ENCODE data around the gene PLIN4. TPM values are rescaled to one million over a fixed set of nuclear protein-coding genes. Genes with fewer than 3 reads are reported as not detected.

Gene PLIN4
- total RNA-seq, 1 donor: under 0.01 TPM

DNA sequence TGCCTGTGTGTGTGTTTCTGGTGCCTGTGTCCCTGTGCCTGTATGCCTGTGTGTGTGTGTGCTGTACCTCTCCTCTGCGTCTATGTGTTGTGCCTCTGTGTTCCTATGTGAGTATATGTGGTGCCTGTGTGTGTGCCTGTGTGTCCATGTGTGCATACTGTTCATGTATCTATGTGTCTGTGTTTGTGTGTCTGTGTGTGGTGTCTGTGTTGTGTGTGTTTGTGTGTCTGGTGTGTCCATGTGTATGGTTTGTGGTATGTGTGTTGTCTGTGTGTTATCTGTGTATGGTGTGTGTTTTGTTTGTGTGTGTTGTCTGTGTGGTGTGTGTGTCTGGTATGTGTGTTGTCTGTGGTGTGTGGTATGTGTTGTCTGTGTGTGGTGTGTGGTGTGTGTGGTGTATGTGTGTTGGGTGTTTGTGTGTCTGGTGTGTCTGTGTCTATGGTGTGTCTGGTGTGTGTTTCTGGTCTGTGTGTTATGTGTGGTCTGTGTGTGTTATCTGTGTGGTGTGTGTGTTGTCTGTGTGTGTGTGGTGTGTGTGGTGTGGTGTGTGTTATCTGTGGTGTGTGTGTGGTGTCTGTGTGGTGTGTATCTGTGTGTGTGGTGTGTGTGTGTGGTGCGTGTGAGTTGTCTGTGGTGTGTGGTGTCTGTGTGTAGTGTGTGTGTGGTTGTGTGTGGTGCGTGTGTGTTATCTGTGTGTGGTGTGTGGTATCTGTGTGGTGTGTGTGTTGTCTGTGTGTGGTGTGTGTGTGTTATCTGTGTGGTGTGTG, 25.8 kb downstream of the PLIN4 start:
- H3K27me3 ChIP-seq (ENCODE audit: insufficient read depth, low read length): no peaks in the 10 kb centered on the region
- no peak overlapping the region for H3K4me2 ChIP-seq (ENCODE audit: insufficient read depth, low read length)
- peak; percentile 76 for DNase-seq (ENCODE audit: insufficient read length, low spot score, missing footprints)
- H4K20me1 ChIP-seq (ENCODE audit: insufficient read depth, low read length): peaks cover 4% of the 10 kb centered on the region
- H3K27ac ChIP-seq (ENCODE audit: low read depth, low read length): no peak overlapping the region
- TF ChIP-seq, protein P1, sequence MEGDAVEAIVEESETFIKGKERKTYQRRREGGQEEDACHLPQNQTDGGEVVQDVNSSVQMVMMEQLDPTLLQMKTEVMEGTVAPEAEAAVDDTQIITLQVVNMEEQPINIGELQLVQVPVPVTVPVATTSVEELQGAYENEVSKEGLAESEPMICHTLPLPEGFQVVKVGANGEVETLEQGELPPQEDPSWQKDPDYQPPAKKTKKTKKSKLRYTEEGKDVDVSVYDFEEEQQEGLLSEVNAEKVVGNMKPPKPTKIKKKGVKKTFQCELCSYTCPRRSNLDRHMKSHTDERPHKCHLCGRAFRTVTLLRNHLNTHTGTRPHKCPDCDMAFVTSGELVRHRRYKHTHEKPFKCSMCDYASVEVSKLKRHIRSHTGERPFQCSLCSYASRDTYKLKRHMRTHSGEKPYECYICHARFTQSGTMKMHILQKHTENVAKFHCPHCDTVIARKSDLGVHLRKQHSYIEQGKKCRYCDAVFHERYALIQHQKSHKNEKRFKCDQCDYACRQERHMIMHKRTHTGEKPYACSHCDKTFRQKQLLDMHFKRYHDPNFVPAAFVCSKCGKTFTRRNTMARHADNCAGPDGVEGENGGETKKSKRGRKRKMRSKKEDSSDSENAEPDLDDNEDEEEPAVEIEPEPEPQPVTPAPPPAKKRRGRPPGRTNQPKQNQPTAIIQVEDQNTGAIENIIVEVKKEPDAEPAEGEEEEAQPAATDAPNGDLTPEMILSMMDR (IDR thresholded peaks at IDR 0.05; ENCODE audit: extremely low read depth, low read depth, low read length): no peak
- no peak overlapping the region for H3K4me3 ChIP-seq (ENCODE audit: insufficient read depth, low read length)
- no peak overlapping the region for H2AFZ ChIP-seq (ENCODE audit: low read length)
- peaks cover 48% of the 10 kb centered on the region for H3K36me3 ChIP-seq (ENCODE audit: insufficient read depth, low read length)
- no peaks in the 10 kb centered on the region for H3K4me1 ChIP-seq (ENCODE audit: insufficient read depth, low read length)
- no peaks in the 10 kb centered on the region for H3K79me2 ChIP-seq (ENCODE audit: insufficient read depth, low read length)
- no peaks in the 10 kb centered on the region for H3K9me3 ChIP-seq (ENCODE audit: low read depth, low read length)

DNA sequence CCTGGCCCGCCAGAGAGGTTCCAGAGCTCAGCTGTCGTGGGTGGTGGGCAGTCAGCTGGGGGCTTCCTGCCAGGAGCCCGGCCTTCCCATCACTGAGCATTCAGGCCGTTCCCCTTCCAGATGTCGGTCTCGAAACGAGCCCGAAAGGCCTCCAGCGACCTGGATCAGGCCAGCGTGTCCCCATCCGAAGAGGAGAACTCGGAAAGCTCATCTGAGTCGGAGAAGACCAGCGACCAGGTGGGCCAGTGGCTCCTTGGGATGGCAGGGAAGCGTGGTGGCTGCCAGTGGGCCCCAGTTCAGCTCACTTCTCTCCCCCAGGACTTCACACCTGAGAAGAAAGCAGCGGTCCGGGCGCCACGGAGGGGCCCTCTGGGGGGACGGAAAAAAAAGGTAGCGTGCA, 26.8 kb downstream of the PLIN4 start:
- Histone ChIP-seq H3K27me3 (ENCODE audit: insufficient read depth, low read length) (no peaks in the 10 kb centered on the region), H3K27ac (ENCODE audit: low read depth, low read length) (no peak overlapping the region), H3K36me3 (ENCODE audit: insufficient read depth, low read length) (peaks cover 45% of the 10 kb centered on the region), H3K4me1 (ENCODE audit: insufficient read depth, low read length) (no peaks in the 10 kb centered on the region), H4K20me1 (ENCODE audit: insufficient read depth, low read length) (peaks cover 4% of the 10 kb centered on the region), H3K4me2 (ENCODE audit: insufficient read depth, low read length) (no peak overlapping the region), H2AFZ (ENCODE audit: low read length) (no peak overlapping the region), H3K79me2 (ENCODE audit: insufficient read depth, low read length) (peaks cover 2% of the 10 kb centered on the region), H3K9me3 (ENCODE audit: low read depth, low read length) (no peaks in the 10 kb centered on the region), H3K4me3 (ENCODE audit: insufficient read depth, low read length) (no peak overlapping the region)
- TF ChIP-seq, protein P1 (IDR thresholded peaks at IDR 0.05; ENCODE audit: extremely low read depth, low read depth, low read length): no peak
- peak; percentile 71 for DNase-seq (ENCODE audit: insufficient read length, low spot score, missing footprints)

DNA sequence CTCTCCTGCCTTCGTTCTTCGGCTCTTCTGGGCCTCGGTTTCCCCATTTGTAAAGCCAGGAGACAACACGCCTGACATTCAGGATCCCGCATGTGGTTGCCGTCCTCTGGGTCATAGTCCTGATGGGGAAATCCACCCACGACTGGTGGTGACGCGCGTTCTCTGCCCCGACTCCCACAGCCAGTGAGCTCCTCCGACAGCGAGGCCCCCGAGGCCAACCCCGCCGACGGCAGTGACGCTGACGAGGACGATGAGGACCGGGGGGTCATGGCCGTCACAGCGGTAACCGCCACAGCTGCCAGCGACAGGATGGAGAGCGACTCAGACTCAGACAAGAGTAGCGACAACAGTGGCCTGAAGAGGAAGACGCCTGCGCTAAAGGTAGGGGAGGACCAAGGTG, 29.8 kb downstream of the PLIN4 start:
- Histone ChIP-seq H3K79me2 (ENCODE audit: insufficient read depth, low read length) (peaks cover 5% of the 10 kb centered on the region), H3K36me3 (ENCODE audit: insufficient read depth, low read length) (peaks cover 44% of the 10 kb centered on the region), H3K4me3 (ENCODE audit: insufficient read depth, low read length) (no peak overlapping the region), H3K27me3 (ENCODE audit: insufficient read depth, low read length) (no peaks in the 10 kb centered on the region), H2AFZ (ENCODE audit: low read length) (no peak overlapping the region), H3K9me3 (ENCODE audit: low read depth, low read length) (no peaks in the 10 kb centered on the region), H3K27ac (ENCODE audit: low read depth, low read length) (no peak overlapping the region), H4K20me1 (ENCODE audit: insufficient read depth, low read length) (peaks cover 4% of the 10 kb centered on the region), H3K4me1 (ENCODE audit: insufficient read depth, low read length) (no peaks in the 10 kb centered on the region), H3K4me2 (ENCODE audit: insufficient read depth, low read length) (no peak overlapping the region)
- TF ChIP-seq, protein P1 (IDR thresholded peaks at IDR 0.05; ENCODE audit: extremely low read depth, low read depth, low read length): no peak
- peak; percentile 79 for DNase-seq (ENCODE audit: insufficient read length, low spot score, missing footprints)

DNA sequence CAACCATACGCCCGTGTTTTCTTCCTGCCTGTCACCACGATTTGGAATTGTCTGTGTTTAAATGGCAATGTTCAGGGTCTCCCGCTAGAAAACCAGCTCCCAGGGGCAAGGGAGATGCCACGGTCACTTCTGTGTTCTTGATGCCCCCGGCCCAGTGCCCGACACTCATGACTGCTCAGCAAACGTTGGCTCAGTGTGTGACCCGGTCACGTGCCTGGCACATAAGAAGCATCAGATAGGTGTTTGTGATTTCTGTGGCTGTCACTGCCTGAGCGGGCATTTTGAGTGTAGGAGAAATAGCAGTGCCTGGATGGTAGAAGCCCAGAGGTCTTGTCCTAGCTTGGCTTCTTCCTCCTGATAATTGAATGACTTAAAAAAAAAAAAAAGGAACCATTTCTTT, 30.7 kb downstream of the PLIN4 start:
- peaks cover 44% of the 10 kb centered on the region for H3K36me3 ChIP-seq (ENCODE audit: insufficient read depth, low read length)
- H3K27me3 ChIP-seq (ENCODE audit: insufficient read depth, low read length): no peaks in the 10 kb centered on the region
- no peak overlapping the region for H3K4me3 ChIP-seq (ENCODE audit: insufficient read depth, low read length)
- no peak overlapping the region for H3K27ac ChIP-seq (ENCODE audit: low read depth, low read length)
- DNase-seq (ENCODE audit: insufficient read length, low spot score, missing footprints): peak; percentile 34
- H2AFZ ChIP-seq (ENCODE audit: low read length): no peak overlapping the region
- H3K9me3 ChIP-seq (ENCODE audit: low read depth, low read length): no peaks in the 10 kb centered on the region
- H3K4me1 ChIP-seq (ENCODE audit: insufficient read depth, low read length): no peaks in the 10 kb centered on the region
- no peak overlapping the region for H3K4me2 ChIP-seq (ENCODE audit: insufficient read depth, low read length)
- peaks cover 7% of the 10 kb centered on the region for H4K20me1 ChIP-seq (ENCODE audit: insufficient read depth, low read length)
- H3K79me2 ChIP-seq (ENCODE audit: insufficient read depth, low read length): peaks cover 5% of the 10 kb centered on the region
- TF ChIP-seq, protein P1 (IDR thresholded peaks at IDR 0.05; ENCODE audit: extremely low read depth, low read depth, low read length): no peak

Measured in osteoblast (primary cell).